DND-41 (cell line): Measurements from ENCODE around the gene FBXO9.

ENCODE experiments used
- CTCF ChIP-seq: IDR thresholded peaks from 2 replicates; pipeline ENCODE4 v1.5.1; 2012; ENCODE audit warnings: borderline replicate concordance, low read length, moderate library complexity, mild to moderate bottlenecking; ENCODE audit not compliant: poor library complexity, severe bottlenecking; ENCODE audit errors: extremely low read depth
- EZH2 ChIP-seq: IDR thresholded peaks from 3 replicates; pipeline ENCODE4 v1.6.1; 2012; ENCODE audit warnings: borderline replicate concordance, low read depth, mild to moderate bottlenecking, moderate library complexity, low read length, inconsistent platforms; ENCODE audit not compliant: severe bottlenecking

GRCh38 chr6:53124131-53124800 lies 59.1 kb downstream of the FBXO9 start:
- TF ChIP-seq CTCF (no peak), EZH2 (no peak)
